Transverse colon (tissue), 4 donors: Measurements from ENCODE around the gene VPS52. TPM values are rescaled to one million over a fixed set of nuclear protein-coding genes. Genes with fewer than 3 reads are reported as not detected.

Source experiments
- DNase-seq: peaks from one replicate; pipeline ENCODE4 v3.0.0-alpha.2; 2019
- H3K27ac ChIP-seq, 4 donors: fragments of 200-600 bp; sonication (generic); 2 replicates each; pipeline ENCODE4 v1.5.1; 2016 to 2018; ENCODE audit warnings: inconsistent platforms in 4 of 4
- H3K27me3 ChIP-seq: fragments of 200-600 bp; sonication (generic); 2 replicates; pipeline ENCODE4 v1.5.1; 2017; ENCODE audit warnings: inconsistent platforms
- H3K36me3 ChIP-seq, 4 donors: fragments of 200-600 bp; sonication (generic); 2 replicates each; pipeline ENCODE4 v1.5.1; 2017 to 2019; ENCODE audit warnings: inconsistent platforms in 4 of 4
- H3K4me1 ChIP-seq, 4 donors: fragments of 200-600 bp; sonication (generic); 2 replicates each; pipeline ENCODE4 v1.5.1; 2017 to 2020; ENCODE audit warnings: inconsistent platforms in 4 of 4
- H3K4me3 ChIP-seq, 4 donors: fragments of 200-600 bp; sonication (generic); 1 replicate in 1 of 4; 2 replicates in 3 of 4; pipeline versions ENCODE4 v1.5.1 to v1.6.1; 2017 to 2019; ENCODE audit warnings: inconsistent platforms in 4 of 4
- H3K9me3 ChIP-seq, 2 donors: fragments of 200-600 bp; sonication (generic); 2 replicates each; pipeline ENCODE4 v1.5.1; 2017 to 2019; ENCODE audit warnings: inconsistent platforms in 2 of 2
- EP300 ChIP-seq: sonication (generic); formaldehyde crosslinking; IDR thresholded peaks from one replicate; pipeline ENCODE4 v1.6.1; 2017; ENCODE audit warnings: antibody characterized with exemption, low read depth
- POLR2A ChIP-seq: fragments of 450-650 bp; IDR thresholded peaks from one replicate; pipeline ENCODE4 v1.6.1; 2016; ENCODE audit warnings: antibody characterized with exemption, mild to moderate bottlenecking, moderate library complexity
- POLR2AphosphoS5 ChIP-seq, 3 donors: sonication (generic); formaldehyde crosslinking; IDR thresholded peaks; one replicate each; pipeline ENCODE4 v1.6.1; 2016; ENCODE audit warnings: antibody characterized with exemption in 3 of 3
- WGBS, 2 donors: methylation state at CpG; one replicate each; pipeline ENCODE4 v1.1.5; 2018; ENCODE audit warnings: low coverage in 1 of 2; 5-methylcytosine and 5-hydroxymethylcytosine counted together
- in situ Hi-C, 4 donors: fragments of 200-750 bp; cut with MboI; loops; one replicate each; pipeline versions ENCODE4 v1.15.0 to v1.15.1; 2017; ENCODE audit warnings: low sequenced_read_pairs in 3 of 4, low pct_ligation_motif_present in 1 of 4, low pct_unique_long_range_greater_than_20kb in 1 of 4
- intact Hi-C: fragments of 100-400 bp; cut with DNase I; formaldehyde crosslinking; loops from one replicate; pipeline ENCODE4 v1.15.1; 2023; ENCODE audit warnings: low total_unique reads
- total RNA-seq, 4 donors: library from RNA; depleted of rRNA; stranded (reverse); fragments of >200 nt; gene quantifications; one replicate each; pipeline ENCODE4 v1.1.0, GENCODE V29; 2016
- TF ChIP-seq, protein P1 (sequence below), 5 experiments: fragments of 200-600 bp in 3 of 5; fragments of 450-650 bp in 2 of 5; sonication (generic) in 3 of 5; IDR thresholded peaks; 1 replicate in 2 of 5; 2 replicates in 3 of 5; pipeline ENCODE4 v1.5.1; 2016 to 2017; ENCODE audit warnings: antibody characterized with exemption in 5 of 5, inconsistent platforms in 3 of 5, mild to moderate bottlenecking in 2 of 5, moderate library complexity in 1 of 5

VPS52 gene
- total RNA-seq, 4 donors from 2014 or later = 52.4 to 93.3 (median 63.4) TPM

DNA sequence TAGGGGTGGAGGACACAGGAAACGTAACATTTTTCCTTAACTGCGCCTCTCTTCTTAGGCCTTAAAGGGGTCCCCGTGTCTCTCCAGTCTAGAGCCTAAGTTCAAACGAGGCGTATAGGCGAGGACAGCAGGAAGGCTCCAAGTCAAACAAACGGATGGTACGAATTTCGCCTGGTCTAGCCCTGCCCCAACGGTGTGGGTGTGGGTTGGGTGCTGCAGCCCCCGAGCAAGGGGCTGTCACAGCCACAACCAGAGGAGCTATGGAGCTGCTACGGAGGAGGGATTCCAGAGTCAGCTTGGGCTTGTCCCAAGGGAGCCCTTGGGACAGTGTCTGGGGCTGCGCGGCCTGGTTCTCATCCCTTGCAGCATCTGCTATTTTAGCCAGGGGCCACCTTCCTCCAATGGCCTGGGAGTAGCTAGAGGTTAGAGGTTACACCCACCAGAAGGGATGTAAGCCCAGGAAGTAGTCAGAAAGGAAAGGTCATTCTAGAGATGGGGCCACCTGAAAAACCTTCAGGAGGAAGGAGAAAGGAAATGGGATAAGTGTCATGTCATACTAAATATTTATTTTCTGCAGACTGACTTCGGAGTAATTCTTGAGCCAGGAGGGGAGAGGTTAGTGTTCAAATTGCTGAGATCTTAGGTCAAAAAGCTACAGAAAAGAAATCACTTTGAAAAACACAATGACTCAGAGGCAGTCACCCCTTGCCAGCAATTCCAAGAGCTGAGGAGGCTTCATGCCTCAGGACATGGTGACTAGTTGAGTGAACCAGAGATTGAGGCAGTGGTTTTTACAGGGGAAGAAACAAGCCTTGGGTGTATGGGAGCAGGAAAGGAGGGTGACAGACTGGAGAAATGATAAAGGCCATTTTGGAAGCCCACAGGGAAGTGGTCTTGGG, 21.7 kb downstream of the VPS52 start:
- peaks cover 12 to 27% (median 24%) of the 10 kb centered on the region in 4 donors for H3K4me1 ChIP-seq
- intact Hi-C loops = loop anchor here (5.0 to 10.0 kb wide), 3 partner anchors 85 to 235 kb away; no protein-coding TSS in a partner anchor
- in situ Hi-C loops = loop anchor here (5.0 to 25.0 kb wide), 5 partner anchors 85 to 238 kb away; partner anchors contain the start of gene HLA-DOA (in 1 of the 4)
- TF ChIP-seq EP300 = no peak
- TF ChIP-seq POLR2AphosphoS5 (IDR thresholded peaks at IDR 0.05) = no peak
- WGBS, 2 donors = 16 to 75% methylated on average over 1 to 15 of the region's 15 CpGs
- peaks cover 4% of the 10 kb centered on the region for H3K27me3 ChIP-seq
- H3K4me3 ChIP-seq = peak overlapping the region; percentile 35 to 60 (median 50)
- H3K9me3 ChIP-seq = no peaks in the 10 kb centered on the region
- no peaks in the 10 kb centered on the region for H3K36me3 ChIP-seq
- DNase-seq = no peak
- H3K27ac ChIP-seq = peak overlapping the region; percentile 88 to 93 (median 92)

DNA sequence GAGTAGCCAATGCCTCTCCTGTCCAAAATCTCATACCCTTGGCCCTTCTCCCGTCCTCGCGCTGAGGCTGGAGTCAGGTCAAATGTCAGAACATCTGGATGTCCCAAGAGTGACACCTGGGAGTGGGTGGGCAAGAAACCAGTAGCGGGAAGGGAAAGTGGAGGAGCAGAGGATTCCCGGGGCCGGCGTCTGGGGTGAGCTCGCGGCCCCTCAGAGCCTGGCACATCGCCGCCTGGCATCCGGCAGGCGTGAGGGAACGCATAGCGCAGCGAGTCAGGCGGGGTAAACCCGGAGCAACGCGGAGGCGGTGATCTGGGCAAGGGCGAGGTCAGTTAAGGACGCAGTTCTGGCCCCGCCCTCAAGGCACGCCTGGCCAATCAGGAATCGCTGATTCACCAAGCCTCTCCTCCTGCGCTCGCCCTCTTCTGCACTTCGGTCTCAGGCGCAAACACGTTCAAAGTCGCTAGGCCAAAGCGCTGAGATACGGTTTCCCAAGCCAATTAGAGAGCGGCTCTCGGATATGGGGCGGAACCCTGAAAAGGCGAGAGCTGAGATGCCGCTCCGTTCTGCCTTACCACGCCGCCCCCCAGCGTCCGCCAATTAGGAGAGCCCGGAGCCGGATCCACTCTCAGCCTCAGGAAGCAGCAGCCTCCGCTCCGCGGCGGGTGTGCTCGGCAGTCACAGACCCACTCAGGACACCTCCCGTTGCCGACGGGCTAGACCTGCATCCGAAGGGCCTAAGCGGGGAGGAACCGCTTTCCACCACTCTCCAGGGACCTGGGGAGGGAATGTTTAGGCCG, 22.5 kb downstream of the VPS52 start:
- Histone ChIP-seq H3K27ac (peak overlapping the region; percentile 88 to 93 (median 92)), H3K4me1 (peaks cover 12 to 27% (median 24%) of the 10 kb centered on the region in 4 donors), H3K9me3 (no peaks in the 10 kb centered on the region), H3K27me3 (peaks cover 4% of the 10 kb centered on the region), H3K4me3 (peak overlapping the region; percentile 35 to 60 (median 50)), H3K36me3 (no peaks in the 10 kb centered on the region)
- 0% methylated on average over 43 of the region's 58 CpGs; no CpG with 5 or more reads in 1 of the 2 donors for WGBS, 2 donors
- TF ChIP-seq, protein P1, sequence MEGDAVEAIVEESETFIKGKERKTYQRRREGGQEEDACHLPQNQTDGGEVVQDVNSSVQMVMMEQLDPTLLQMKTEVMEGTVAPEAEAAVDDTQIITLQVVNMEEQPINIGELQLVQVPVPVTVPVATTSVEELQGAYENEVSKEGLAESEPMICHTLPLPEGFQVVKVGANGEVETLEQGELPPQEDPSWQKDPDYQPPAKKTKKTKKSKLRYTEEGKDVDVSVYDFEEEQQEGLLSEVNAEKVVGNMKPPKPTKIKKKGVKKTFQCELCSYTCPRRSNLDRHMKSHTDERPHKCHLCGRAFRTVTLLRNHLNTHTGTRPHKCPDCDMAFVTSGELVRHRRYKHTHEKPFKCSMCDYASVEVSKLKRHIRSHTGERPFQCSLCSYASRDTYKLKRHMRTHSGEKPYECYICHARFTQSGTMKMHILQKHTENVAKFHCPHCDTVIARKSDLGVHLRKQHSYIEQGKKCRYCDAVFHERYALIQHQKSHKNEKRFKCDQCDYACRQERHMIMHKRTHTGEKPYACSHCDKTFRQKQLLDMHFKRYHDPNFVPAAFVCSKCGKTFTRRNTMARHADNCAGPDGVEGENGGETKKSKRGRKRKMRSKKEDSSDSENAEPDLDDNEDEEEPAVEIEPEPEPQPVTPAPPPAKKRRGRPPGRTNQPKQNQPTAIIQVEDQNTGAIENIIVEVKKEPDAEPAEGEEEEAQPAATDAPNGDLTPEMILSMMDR (IDR thresholded peaks at IDR 0.05) = no peak
- TF ChIP-seq POLR2A (peak; percentile 87), POLR2AphosphoS5 (IDR thresholded peaks at IDR 0.05) (peak; percentile 76 to 90 (median 78))
- peak; percentile 99 for DNase-seq
- intact Hi-C loops = loop anchor here (5.0 to 10.0 kb wide), 3 partner anchors 84 to 234 kb away; no protein-coding TSS in a partner anchor
- in situ Hi-C loops = loop anchor here (5.0 to 25.0 kb wide), 5 partner anchors 84 to 237 kb away; partner anchors contain the start of gene HLA-DOA (in 1 of the 4)

DNA sequence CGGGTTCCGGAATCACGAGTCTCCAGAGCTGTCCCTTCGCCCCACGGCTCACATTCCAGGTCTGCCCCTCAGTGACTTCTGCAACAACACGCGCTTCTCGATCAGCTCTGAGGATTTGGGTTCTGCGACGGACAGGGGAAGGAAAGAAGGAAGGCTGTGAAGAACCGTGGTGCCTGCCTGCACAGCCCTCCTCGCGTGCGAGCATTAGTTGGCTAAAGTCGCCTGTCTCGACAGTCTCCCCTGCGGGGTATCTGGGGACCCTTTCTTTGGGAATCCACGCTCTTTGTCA, 23.1 kb downstream of the VPS52 start:
- 1% methylated on average over 18 of the region's 18 CpGs; no CpG with 5 or more reads in 1 of the 2 donors for WGBS, 2 donors
- in situ Hi-C loops = loop anchor here (5.0 to 25.0 kb wide), 5 partner anchors 84 to 236 kb away; partner anchors contain the start of gene HLA-DOA (in 1 of the 4)
- no peaks in the 10 kb centered on the region for H3K9me3 ChIP-seq

More for the DNA sequence above, 23.1 kb downstream of the VPS52 start:
- peaks cover 12 to 27% (median 24%) of the 10 kb centered on the region in 4 donors for H3K4me1 ChIP-seq
- H3K4me3 ChIP-seq = peak overlapping the region; percentile 5 to 60 (median 38)
- H3K27me3 ChIP-seq = peaks cover 4% of the 10 kb centered on the region
- peak overlapping the region; percentile 88 to 93 (median 92) for H3K27ac ChIP-seq
- no peaks in the 10 kb centered on the region for H3K36me3 ChIP-seq
- intact Hi-C loops = loop anchor here (5.0 to 10.0 kb wide), 3 partner anchors 84 to 234 kb away; no protein-coding TSS in a partner anchor
- no peak for TF ChIP-seq EP300
- TF ChIP-seq, protein P1 (IDR thresholded peaks at IDR 0.05) = peak in 2 of 5 experiments; percentile 22 to 46
- DNase-seq = no peak
